HCT116 (cell line): ENCODE data around the gene ZCCHC24.

Experiments
- POLR2A ChIP-seq: IDR thresholded peaks from 2 replicates; pipeline ENCODE4 v1.7.0; 2011; ENCODE audit warnings: borderline replicate concordance; ENCODE audit not compliant: insufficient read depth, insufficient read length; ENCODE audit errors: extremely low read depth
- POLR2AphosphoS5 ChIP-seq: IDR thresholded peaks from 2 replicates; pipeline ENCODE4 v1.6.1; 2011; ENCODE audit warnings: mild to moderate bottlenecking, low read depth, low read length, moderate library complexity
- RAD21 ChIP-seq: IDR thresholded peaks from 2 replicates; pipeline ENCODE4 v1.6.1; 2012; ENCODE audit warnings: low read depth, mild to moderate bottlenecking
- SRF ChIP-seq: IDR thresholded peaks from 2 replicates; pipeline ENCODE4 v1.6.1; 2012; ENCODE audit warnings: low read depth
- TF ChIP-seq, protein P1 (sequence below): IDR thresholded peaks from 2 replicates; pipeline ENCODE4 v1.6.1; 2012; ENCODE audit warnings: low read depth
- TF ChIP-seq, protein P2 (sequence below), 3 experiments: fragments of 200-600 bp in 1 of 3; sonication (generic) in 1 of 3; IDR thresholded peaks in 2 of 3; conservative IDR thresholded peaks in 1 of 3; 2 replicates each; pipeline ENCODE4 v1.5.1; 2012 to 2017; ENCODE audit warnings: low read depth in 2 of 3, low read length in 2 of 3, antibody characterized with exemption in 1 of 3, borderline replicate concordance in 1 of 3, control low read depth in 1 of 3, mild to moderate bottlenecking in 1 of 3, mixed read lengths in 1 of 3, mixed run types in 1 of 3, moderate library complexity in 1 of 3; ENCODE audit not compliant: insufficient read depth in 1 of 3

DNA sequence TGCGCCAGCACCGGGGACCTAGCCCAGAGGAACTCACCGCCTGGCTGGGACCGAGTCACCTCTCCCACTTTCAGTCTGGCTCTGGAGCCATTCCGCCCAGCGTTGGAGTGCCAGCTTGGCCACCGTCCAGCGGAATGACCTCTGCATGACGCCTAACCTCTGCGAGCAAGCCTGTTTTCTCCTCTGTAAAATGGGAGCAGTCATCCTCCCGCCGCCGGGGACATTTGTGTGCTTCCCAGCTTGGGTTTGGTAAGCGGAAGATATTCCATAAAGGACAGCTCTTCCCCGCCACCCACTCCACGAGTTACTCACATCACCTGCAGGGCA, 1.3 kb upstream of the ZCCHC24 start:
- TF ChIP-seq, protein P1, sequence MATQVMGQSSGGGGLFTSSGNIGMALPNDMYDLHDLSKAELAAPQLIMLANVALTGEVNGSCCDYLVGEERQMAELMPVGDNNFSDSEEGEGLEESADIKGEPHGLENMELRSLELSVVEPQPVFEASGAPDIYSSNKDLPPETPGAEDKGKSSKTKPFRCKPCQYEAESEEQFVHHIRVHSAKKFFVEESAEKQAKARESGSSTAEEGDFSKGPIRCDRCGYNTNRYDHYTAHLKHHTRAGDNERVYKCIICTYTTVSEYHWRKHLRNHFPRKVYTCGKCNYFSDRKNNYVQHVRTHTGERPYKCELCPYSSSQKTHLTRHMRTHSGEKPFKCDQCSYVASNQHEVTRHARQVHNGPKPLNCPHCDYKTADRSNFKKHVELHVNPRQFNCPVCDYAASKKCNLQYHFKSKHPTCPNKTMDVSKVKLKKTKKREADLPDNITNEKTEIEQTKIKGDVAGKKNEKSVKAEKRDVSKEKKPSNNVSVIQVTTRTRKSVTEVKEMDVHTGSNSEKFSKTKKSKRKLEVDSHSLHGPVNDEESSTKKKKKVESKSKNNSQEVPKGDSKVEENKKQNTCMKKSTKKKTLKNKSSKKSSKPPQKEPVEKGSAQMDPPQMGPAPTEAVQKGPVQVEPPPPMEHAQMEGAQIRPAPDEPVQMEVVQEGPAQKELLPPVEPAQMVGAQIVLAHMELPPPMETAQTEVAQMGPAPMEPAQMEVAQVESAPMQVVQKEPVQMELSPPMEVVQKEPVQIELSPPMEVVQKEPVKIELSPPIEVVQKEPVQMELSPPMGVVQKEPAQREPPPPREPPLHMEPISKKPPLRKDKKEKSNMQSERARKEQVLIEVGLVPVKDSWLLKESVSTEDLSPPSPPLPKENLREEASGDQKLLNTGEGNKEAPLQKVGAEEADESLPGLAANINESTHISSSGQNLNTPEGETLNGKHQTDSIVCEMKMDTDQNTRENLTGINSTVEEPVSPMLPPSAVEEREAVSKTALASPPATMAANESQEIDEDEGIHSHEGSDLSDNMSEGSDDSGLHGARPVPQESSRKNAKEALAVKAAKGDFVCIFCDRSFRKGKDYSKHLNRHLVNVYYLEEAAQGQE: no peak
- TF ChIP-seq RAD21 (no peak), POLR2A (no peak), SRF (no peak), POLR2AphosphoS5 (no peak)
- TF ChIP-seq, protein P2, sequence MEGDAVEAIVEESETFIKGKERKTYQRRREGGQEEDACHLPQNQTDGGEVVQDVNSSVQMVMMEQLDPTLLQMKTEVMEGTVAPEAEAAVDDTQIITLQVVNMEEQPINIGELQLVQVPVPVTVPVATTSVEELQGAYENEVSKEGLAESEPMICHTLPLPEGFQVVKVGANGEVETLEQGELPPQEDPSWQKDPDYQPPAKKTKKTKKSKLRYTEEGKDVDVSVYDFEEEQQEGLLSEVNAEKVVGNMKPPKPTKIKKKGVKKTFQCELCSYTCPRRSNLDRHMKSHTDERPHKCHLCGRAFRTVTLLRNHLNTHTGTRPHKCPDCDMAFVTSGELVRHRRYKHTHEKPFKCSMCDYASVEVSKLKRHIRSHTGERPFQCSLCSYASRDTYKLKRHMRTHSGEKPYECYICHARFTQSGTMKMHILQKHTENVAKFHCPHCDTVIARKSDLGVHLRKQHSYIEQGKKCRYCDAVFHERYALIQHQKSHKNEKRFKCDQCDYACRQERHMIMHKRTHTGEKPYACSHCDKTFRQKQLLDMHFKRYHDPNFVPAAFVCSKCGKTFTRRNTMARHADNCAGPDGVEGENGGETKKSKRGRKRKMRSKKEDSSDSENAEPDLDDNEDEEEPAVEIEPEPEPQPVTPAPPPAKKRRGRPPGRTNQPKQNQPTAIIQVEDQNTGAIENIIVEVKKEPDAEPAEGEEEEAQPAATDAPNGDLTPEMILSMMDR (IDR thresholded peaks at IDR 0.05 in 2 of 3, conservative IDR thresholded peaks at IDR 0.05 in 1 of 3; ENCODE audit: borderline replicate concordance in 1 of 3, insufficient read depth in 1 of 3, low read depth in 2 of 3, low read length in 2 of 3): no peak
